Mesenchymal stem cell (in vitro differentiated cells and primary cell): Measurements from ENCODE around the gene TRIM5.
"Not testable (repeated sequence)": the region's sequence is repeated elsewhere in the genome, so short reads cannot be mapped to it uniquely, and the experiment has no call there.

Source experiments
- DNase-seq: peaks from one replicate; pipeline ENCODE4 v3.0.0-alpha.2; 2013
- H2AFZ ChIP-seq: one replicate; pipeline ENCODE4 v1.6.1; 2013; ENCODE audit warnings: low read depth, mild to moderate bottlenecking, control low read depth, inconsistent platforms, low read length, moderate library complexity
- H2AK5ac ChIP-seq: 2 replicates; pipeline ENCODE4 v1.6.1; 2013; ENCODE audit warnings: low read length, moderate library complexity, mild to moderate bottlenecking, inconsistent platforms; ENCODE audit not compliant: severe bottlenecking
- H2BK120ac ChIP-seq: one replicate; pipeline ENCODE4 v1.6.1; 2013; ENCODE audit warnings: low read depth, mild to moderate bottlenecking, inconsistent platforms, low read length, moderate library complexity
- H2BK12ac ChIP-seq, 2 experiments: one replicate each; pipeline ENCODE4 v1.6.1; 2013; ENCODE audit warnings: inconsistent platforms in 2 of 2, low read length in 2 of 2, mild to moderate bottlenecking in 2 of 2, moderate library complexity in 2 of 2, control low read depth in 1 of 2
- H2BK15ac ChIP-seq: one replicate; pipeline ENCODE4 v1.6.1; 2013; ENCODE audit warnings: mild to moderate bottlenecking, low read depth, inconsistent platforms; ENCODE audit not compliant: poor library complexity, severe bottlenecking
- H2BK5ac ChIP-seq: 2 replicates; pipeline ENCODE4 v1.6.1; 2013; ENCODE audit warnings: low read depth, mild to moderate bottlenecking, low read length, control low read depth, inconsistent platforms; ENCODE audit not compliant: poor library complexity, severe bottlenecking
- H3K14ac ChIP-seq, 2 experiments: one replicate each; pipeline ENCODE4 v1.6.1; 2013; ENCODE audit warnings: inconsistent platforms in 2 of 2, low read length in 2 of 2, control low read depth in 1 of 2, mild to moderate bottlenecking in 1 of 2, moderate library complexity in 1 of 2
- H3K18ac ChIP-seq, 2 experiments: one replicate each; pipeline ENCODE4 v1.6.1; 2013; ENCODE audit warnings: inconsistent platforms in 2 of 2, low read length in 2 of 2, control low read depth in 1 of 2, low read depth in 1 of 2, mild to moderate bottlenecking in 1 of 2
- H3K23ac ChIP-seq, 2 experiments: one replicate each; pipeline ENCODE4 v1.6.1; 2013; ENCODE audit warnings: inconsistent platforms in 2 of 2, low read length in 2 of 2, mild to moderate bottlenecking in 2 of 2, moderate library complexity in 2 of 2, control low read depth in 1 of 2
- H3K27ac ChIP-seq: 2 replicates; pipeline ENCODE4 v1.5.1; 2013; ENCODE audit warnings: mild to moderate bottlenecking, moderate library complexity, low read length, control low read depth, inconsistent platforms; ENCODE audit not compliant: poor library complexity, severe bottlenecking
- H3K27me3 ChIP-seq, 2 experiments: 2 replicates each; pipeline versions ENCODE4 v1.6.1 to v1.7.0; 2013; ENCODE audit warnings: low read length in 2 of 2, mild to moderate bottlenecking in 2 of 2, moderate library complexity in 2 of 2, control low read depth in 1 of 2, inconsistent platforms in 1 of 2; ENCODE audit not compliant: control insufficient read depth in 1 of 2, insufficient read depth in 1 of 2
- H3K36me3 ChIP-seq, 2 experiments: 2 replicates each; pipeline versions ENCODE4 v1.6.1 to v1.7.0; 2013; ENCODE audit warnings: low read length in 2 of 2, control low read depth in 1 of 2, inconsistent platforms in 1 of 2, low read depth in 1 of 2, mild to moderate bottlenecking in 1 of 2; ENCODE audit not compliant: insufficient read depth in 2 of 2, control insufficient read depth in 1 of 2
- H3K4ac ChIP-seq, 2 experiments: one replicate each; pipeline ENCODE4 v1.6.1; 2013; ENCODE audit warnings: inconsistent platforms in 2 of 2, low read length in 2 of 2, mild to moderate bottlenecking in 2 of 2, moderate library complexity in 2 of 2, control low read depth in 1 of 2, low read depth in 1 of 2
- H3K4me1 ChIP-seq: 2 replicates; pipeline ENCODE4 v1.6.1; 2013; ENCODE audit warnings: low read depth, low read length, control low read depth; ENCODE audit not compliant: control insufficient read depth, insufficient read depth
- H3K4me2 ChIP-seq: 2 replicates; pipeline ENCODE4 v1.6.1; 2013; ENCODE audit warnings: low read length, mild to moderate bottlenecking, inconsistent platforms; ENCODE audit not compliant: poor library complexity, severe bottlenecking
- H3K4me3 ChIP-seq, 2 experiments: 2 replicates each; pipeline versions ENCODE4 v1.5.1 to v1.7.0; 2013; ENCODE audit warnings: low read length in 2 of 2, mild to moderate bottlenecking in 2 of 2, control low read depth in 1 of 2, low read depth in 1 of 2; ENCODE audit not compliant: insufficient read depth in 1 of 2
- H3K79me1 ChIP-seq: replicated peaks from 2 replicates; pipeline ENCODE4 v1.6.1; 2013; ENCODE audit warnings: mild to moderate bottlenecking, control low read depth, low read length, inconsistent platforms; ENCODE audit not compliant: poor library complexity, severe bottlenecking
- H3K9ac ChIP-seq: 2 replicates; pipeline ENCODE4 v1.7.0; 2013; ENCODE audit warnings: mild to moderate bottlenecking, low read length, moderate library complexity
- H3K9me3 ChIP-seq: 2 replicates; pipeline ENCODE4 v1.7.0; 2013; ENCODE audit warnings: mild to moderate bottlenecking, low read length; ENCODE audit not compliant: control insufficient read depth
- H4K8ac ChIP-seq: one replicate; pipeline ENCODE4 v1.6.1; 2013; ENCODE audit warnings: inconsistent platforms, mild to moderate bottlenecking, low read length, moderate library complexity
- H4K91ac ChIP-seq: one replicate; pipeline ENCODE4 v1.6.1; 2013; ENCODE audit warnings: mild to moderate bottlenecking, low read length, inconsistent platforms
- WGBS: methylation state at CpG from one replicate; pipeline ENCODE4 v1.1.7; 2013; ENCODE audit warnings: mixed read lengths; 5-methylcytosine and 5-hydroxymethylcytosine counted together

TRIM5 gene

DNA sequence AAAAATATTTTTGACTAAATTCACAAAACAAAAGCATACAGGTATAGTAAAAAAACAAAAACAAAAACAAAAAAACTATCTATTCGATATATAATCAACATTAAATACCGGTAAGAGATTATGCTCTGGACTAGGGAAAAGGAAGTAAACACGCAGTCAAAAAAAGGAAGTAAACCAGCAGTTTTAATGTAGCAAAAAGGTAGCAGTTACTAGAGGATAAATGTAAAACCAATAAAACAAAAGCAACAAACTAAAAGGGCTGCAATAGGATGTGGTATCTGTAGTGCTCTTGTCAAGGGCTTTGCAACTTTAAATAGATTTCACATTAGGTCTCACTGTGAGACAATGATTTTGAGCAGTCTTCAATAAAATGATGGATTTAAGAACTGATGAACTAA, 7.1 kb upstream of the TRIM5 start:
- Histone ChIP-seq H2BK15ac (no peak overlapping the region), H2AFZ (no peak overlapping the region), H3K36me3 (peaks cover 10 to 37% of the 10 kb centered on the region in 2 experiments), H2BK5ac (no peak overlapping the region), H3K9me3 (no peaks in the 10 kb centered on the region), H2BK12ac (no peak overlapping the region), H3K79me1 (peaks cover 19% of the 10 kb centered on the region), H3K4ac (no peak overlapping the region), H3K27me3 (no peaks in the 10 kb centered on the region), H3K9ac (peak overlapping the region; percentile 98), H2BK120ac (no peak overlapping the region), H3K4me1 (peaks cover 7% of the 10 kb centered on the region), H2AK5ac (no peak overlapping the region), H3K18ac (no peak overlapping the region), H3K23ac (no peak overlapping the region), H3K14ac (no peak overlapping the region), H4K91ac (no peak overlapping the region), H3K27ac (no peak overlapping the region), H4K8ac (no peak overlapping the region), H3K4me3 (peak overlapping the region in 1 of 2 experiments; percentile 86), H3K4me2 (no peak overlapping the region)
- DNase-seq: no peak
- 100% methylated on average over 1 of the region's 3 CpGs for whole genome bisulfite sequencing

DNA sequence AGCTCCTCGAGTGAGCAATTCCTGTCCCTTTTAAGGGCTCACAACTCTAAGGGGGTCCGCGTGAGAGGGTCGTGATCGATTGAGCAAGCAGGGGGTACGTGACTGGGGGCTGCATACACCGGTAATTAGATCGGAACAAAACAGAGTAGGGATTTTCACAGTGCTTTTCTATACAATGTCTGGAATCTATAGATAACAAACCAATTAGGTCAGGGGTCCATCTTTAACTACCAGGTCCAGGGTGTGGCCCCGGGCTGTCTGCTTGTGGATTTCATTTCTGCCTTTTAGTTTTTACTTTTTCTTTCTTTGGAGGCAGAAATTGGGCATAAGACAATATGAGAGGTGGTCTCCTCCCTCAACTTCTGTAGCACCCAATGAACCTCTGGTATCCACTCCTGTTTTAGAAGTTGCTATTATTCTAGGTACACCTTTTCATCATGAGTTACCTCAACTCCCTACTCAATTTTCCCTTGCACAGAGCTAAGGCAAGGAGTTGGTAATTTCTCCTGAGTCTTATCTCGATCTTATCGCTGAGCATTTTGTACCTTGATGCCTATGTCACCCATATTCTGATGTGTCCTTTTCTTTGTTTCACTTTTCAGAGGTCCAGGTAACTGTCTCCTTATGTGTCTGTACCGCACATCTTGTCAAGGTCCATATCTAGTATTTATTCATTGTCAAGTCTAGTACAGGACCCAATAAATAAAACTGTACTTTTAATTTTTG, 6.5 kb upstream of the TRIM5 start:
- Histone ChIP-seq H3K79me1 (peaks cover 18% of the 10 kb centered on the region), H3K4ac (peak overlapping the region in 1 of 2 experiments; percentile 64), H3K4me3 (peak overlapping the region in 1 of 2 experiments; percentile 86), H3K27ac (peak overlapping the region; percentile 98), H2BK120ac (peak overlapping the region; percentile 27), H3K4me2 (peak overlapping the region; percentile 90), H2AK5ac (peak overlapping the region; percentile 100), H3K9ac (peak overlapping the region; percentile 98), H3K36me3 (peaks cover 9 to 32% of the 10 kb centered on the region in 2 experiments)
- H2BK15ac ChIP-seq, H3K27me3 ChIP-seq, H3K4me1 ChIP-seq, H3K14ac ChIP-seq, H3K9me3 ChIP-seq, H4K91ac ChIP-seq, DNase-seq, H4K8ac ChIP-seq, H3K23ac ChIP-seq, H2AFZ ChIP-seq, H2BK5ac ChIP-seq, H2BK12ac ChIP-seq, H3K18ac ChIP-seq: not testable (repeated sequence)
- 90% methylated on average over 5 of the region's 12 CpGs for WGBS

DNA sequence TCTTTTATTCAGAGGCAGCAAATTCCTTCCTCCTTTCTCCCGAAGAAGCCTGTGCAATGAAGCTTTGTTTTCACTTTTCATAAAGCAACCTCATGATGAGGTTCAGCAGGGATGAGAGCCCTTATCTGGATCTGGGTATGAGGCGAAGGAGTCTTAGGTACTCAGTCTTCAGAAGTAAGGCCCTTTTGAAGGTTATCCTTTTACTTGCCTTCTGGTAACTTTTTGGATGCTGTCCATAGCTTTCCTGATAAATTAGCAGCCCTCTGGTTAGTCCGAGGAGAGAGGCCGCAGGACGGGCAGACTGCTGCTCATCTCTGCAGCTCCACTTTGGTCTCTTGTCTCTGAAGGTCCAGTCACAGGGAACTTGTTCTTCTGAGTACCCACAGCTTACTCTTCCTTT, 5.9 kb upstream of the TRIM5 start:
- Histone ChIP-seq H2BK5ac (peak overlapping the region; percentile 90), H3K27ac (peak overlapping the region; percentile 98), H3K36me3 (peaks cover 5 to 25% of the 10 kb centered on the region in 2 experiments), H3K4me2 (peak overlapping the region; percentile 90), H3K4me3 (peak overlapping the region in 1 of 2 experiments; percentile 86), H3K4ac (peak overlapping the region; percentile 40 to 64), H3K27me3 (no peaks in the 10 kb centered on the region), H3K23ac (no peak overlapping the region), H4K8ac (peak overlapping the region; percentile 94), H3K14ac (no peak overlapping the region), H3K9ac (peak overlapping the region; percentile 98), H2BK12ac (peak overlapping the region in 1 of 2 experiments; percentile 66), H2BK15ac (peak overlapping the region; percentile 23), H2AK5ac (peak overlapping the region; percentile 100), H3K4me1 (peaks cover 7% of the 10 kb centered on the region), H3K79me1 (peaks cover 18% of the 10 kb centered on the region), H2BK120ac (peak overlapping the region; percentile 27), H4K91ac (peak overlapping the region; percentile 83), H2AFZ (no peak overlapping the region), H3K9me3 (no peaks in the 10 kb centered on the region), H3K18ac (peak overlapping the region; percentile 5 to 86)
- DNase-seq: peak; percentile 18
- 96% methylated on average over 5 of the region's 5 CpGs for WGBS

DNA sequence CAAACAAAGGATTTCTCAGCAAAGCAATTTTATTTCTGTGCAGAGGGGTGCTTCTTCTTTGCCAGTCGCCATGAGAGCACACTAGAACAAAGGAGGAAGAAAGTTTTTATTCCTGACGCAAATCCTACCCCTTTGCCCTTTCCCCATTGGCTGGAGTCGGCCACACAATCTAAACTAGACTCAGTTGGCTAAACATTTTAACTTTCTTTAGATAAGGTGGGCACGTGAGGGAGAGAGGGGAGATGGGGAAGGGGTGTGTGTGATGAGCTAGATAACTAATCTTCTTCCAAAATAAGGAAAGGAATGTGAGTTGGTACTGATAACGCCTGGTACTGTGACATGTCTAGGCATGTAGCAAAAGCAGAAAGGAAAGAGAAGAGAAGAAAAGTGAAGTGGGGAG, 5.3 kb upstream of the TRIM5 start:
- peak; percentile 12 for DNase-seq
- Histone ChIP-seq H3K9me3 (no peaks in the 10 kb centered on the region), H3K4ac (peak overlapping the region; percentile 46 to 86), H2BK15ac (no peak overlapping the region), H3K4me1 (peaks cover 7% of the 10 kb centered on the region), H3K14ac (no peak overlapping the region), H3K79me1 (peaks cover 18% of the 10 kb centered on the region), H2BK12ac (no peak overlapping the region), H3K27me3 (no peaks in the 10 kb centered on the region), H2AFZ (no peak overlapping the region), H2BK5ac (peak overlapping the region; percentile 98), H3K9ac (peak overlapping the region; percentile 98), H4K91ac (no peak overlapping the region), H3K23ac (no peak overlapping the region), H3K27ac (peak overlapping the region; percentile 98), H4K8ac (no peak overlapping the region), H3K4me2 (peak overlapping the region; percentile 82), H2BK120ac (peak overlapping the region; percentile 79), H3K4me3 (peak overlapping the region in 1 of 2 experiments; percentile 86), H3K18ac (peak overlapping the region; percentile 5 to 92), H3K36me3 (peaks cover 5 to 20% of the 10 kb centered on the region in 2 experiments), H2AK5ac (peak overlapping the region; percentile 99)
- WGBS: 71% methylated on average over 2 of the region's 5 CpGs
